Ishikawa (cell line): ENCODE data around the gene CLMN.

Experiments
- CREB1 ChIP-seq: IDR thresholded peaks from 2 replicates; pipeline ENCODE4 v1.6.1; 2012; ENCODE audit warnings: low read depth
- EP300 ChIP-seq: IDR thresholded peaks from 2 replicates; pipeline ENCODE4 v1.6.1; 2012; ENCODE audit warnings: borderline replicate concordance
- NFIC ChIP-seq: IDR thresholded peaks from 2 replicates; pipeline ENCODE4 v1.6.1; 2012
- RAD21 ChIP-seq: IDR thresholded peaks from 2 replicates; pipeline ENCODE4 v1.6.1; 2012; ENCODE audit warnings: low read depth
- REST ChIP-seq: IDR thresholded peaks from 2 replicates; pipeline ENCODE4 v1.6.1; 2012; ENCODE audit warnings: low read depth, mild to moderate bottlenecking
- TCF12 ChIP-seq: IDR thresholded peaks from 2 replicates; pipeline ENCODE4 v1.6.1; 2012; ENCODE audit warnings: low read depth
- TEAD4 ChIP-seq: IDR thresholded peaks from 2 replicates; pipeline ENCODE4 v1.6.1; 2012
- USF1 ChIP-seq: IDR thresholded peaks from 2 replicates; pipeline ENCODE4 v1.6.1; 2012
- YY1 ChIP-seq: IDR thresholded peaks from 2 replicates; pipeline ENCODE4 v1.6.1; 2012; ENCODE audit warnings: low read depth

GRCh38 chr14:95263527-95264231 is 56.0 kb downstream of the CLMN start:
- TF ChIP-seq CREB1 (no peak), USF1 (no peak), EP300 (no peak), REST (no peak), YY1 (no peak), RAD21 (no peak), TEAD4 (no peak), TCF12 (no peak), NFIC (no peak)
